ENCODE data around the gene SLC22A14.
"Not testable (repeated sequence)": the region's sequence is repeated elsewhere in the genome, so short reads cannot be mapped to it uniquely, and the experiment has no call there.

SLC22A14 gene

GRCh38 chr3:38274864-38275649, 7.0 kb upstream of the SLC22A14 start:
- no peak for DNase-seq

GRCh38 chr3:38275658-38276057, 6.4 kb upstream of the SLC22A14 start:
- DNase-seq: no peak

- no peak for DNase-seq
Observed at GRCh38 chr3:38276081-38276916, 5.8 kb upstream of the SLC22A14 start.

GRCh38 chr3:38276917-38277630, 5.0 kb upstream of the SLC22A14 start:
- no peak for DNase-seq

- no peak for DNase-seq
Observed at GRCh38 chr3:38278841-38279240, 3.3 kb upstream of the SLC22A14 start.

GRCh38 chr3:38283810-38284755, 2.0 kb downstream of the SLC22A14 start:
- no peak for DNase-seq

- DNase-seq: no peak
Observed at GRCh38 chr3:38284756-38285150, 2.7 kb downstream of the SLC22A14 start.

GRCh38 chr3:38289286-38290217, 7.5 kb downstream of the SLC22A14 start:
- DNase-seq: not testable (repeated sequence)

GRCh38 chr3:38297053-38297452, 15.0 kb downstream of the SLC22A14 start:
- DNase-seq: not testable (repeated sequence)

GRCh38 chr3:38297537-38297936, 15.4 kb downstream of the SLC22A14 start:
- no peak for DNase-seq

GRCh38 chr3:38297947-38298711, 16.0 kb downstream of the SLC22A14 start:
- no peak for DNase-seq

- DNase-seq: no peak
Observed at GRCh38 chr3:38306941-38307340, 24.8 kb downstream of the SLC22A14 start.

GRCh38 chr3:38307599-38307998, 25.5 kb downstream of the SLC22A14 start:
- no peak for DNase-seq

GRCh38 chr3:38308456-38308855, 26.4 kb downstream of the SLC22A14 start:
- no peak for DNase-seq

GRCh38 chr3:38311476-38311875, 29.4 kb downstream of the SLC22A14 start:
- DNase-seq: no peak

- DNase-seq: no peak
Observed at GRCh38 chr3:38311941-38312340, 29.8 kb downstream of the SLC22A14 start.

GRCh38 chr3:38312356-38312755, 30.3 kb downstream of the SLC22A14 start:
- no peak for DNase-seq

- DNase-seq: no peak
Observed at GRCh38 chr3:38313263-38313662, 31.2 kb downstream of the SLC22A14 start.

GRCh38 chr3:38313695-38314094, 31.6 kb downstream of the SLC22A14 start:
- DNase-seq: no peak

- DNase-seq: no peak
Observed at GRCh38 chr3:38314112-38314763, 32.1 kb downstream of the SLC22A14 start.
